K562 (cell line): Measurements from ENCODE around the gene SSH3.

Experiments used
- BRD4 ChIP-seq: fragments of 200-600 bp; sonication (generic); IDR thresholded peaks from 2 replicates; pipeline ENCODE4 v1.6.1; 2017; ENCODE audit warnings: inconsistent platforms
- CBX5 ChIP-seq: IDR thresholded peaks from 2 replicates; pipeline ENCODE4 v1.6.1; 2014; ENCODE audit warnings: low read depth, borderline replicate concordance
- CEBPZ ChIP-seq: fragments of 150-350 bp; IDR thresholded peaks from 2 replicates; pipeline ENCODE4 v1.6.1; 2014; ENCODE audit warnings: low read depth, mild to moderate bottlenecking, low read length, borderline replicate concordance
- CTCF ChIP-seq, 3 experiments: IDR thresholded peaks in 2 of 3; conservative IDR thresholded peaks in 1 of 3; 2 replicates each; pipeline ENCODE4 v1.5.1; 2011 to 2012; ENCODE audit warnings: low read length in 3 of 3, mild to moderate bottlenecking in 3 of 3, control low read depth in 2 of 3, improper control_type of control experiment in 1 of 3, inconsistent platforms in 1 of 3, low read depth in 1 of 3, mixed read lengths in 1 of 3, moderate library complexity in 1 of 3; ENCODE audit not compliant: insufficient read depth in 2 of 3
- EZH2 ChIP-seq: IDR thresholded peaks from 2 replicates; pipeline ENCODE4 v1.6.1; 2012; ENCODE audit warnings: low read depth, mild to moderate bottlenecking, inconsistent platforms, low read length, borderline replicate concordance
- FOXM1 ChIP-seq, 2 experiments: fragments of 450-650 bp in 1 of 2; sonication (generic) in 1 of 2; formaldehyde crosslinking in 1 of 2; IDR thresholded peaks; 2 replicates each; pipeline versions ENCODE4 v1.6.1 to v1.9.0; 2017 to 2022; ENCODE audit warnings: low read depth in 2 of 2, mild to moderate bottlenecking in 2 of 2, missing genetic modification reagents in 1 of 2, moderate library complexity in 1 of 2
- MAFG ChIP-seq: fragments of 450-650 bp; conservative IDR thresholded peaks from 2 replicates; pipeline ENCODE4 v1.6.1; 2016; ENCODE audit warnings: missing genetic modification characterization, missing compliant biosample characterization
- NFRKB ChIP-seq: fragments of 450-650 bp; IDR thresholded peaks from 2 replicates; pipeline ENCODE4 v1.6.1; 2016; ENCODE audit warnings: low read depth
- POLR2A ChIP-seq: fragments of 450-650 bp; conservative IDR thresholded peaks from 2 replicates; pipeline ENCODE4 v1.6.1; 2016
- SMARCC2 ChIP-seq: fragments of 450-650 bp; IDR thresholded peaks from 2 replicates; pipeline ENCODE4 v1.6.1; 2017; ENCODE audit warnings: antibody characterized with exemption, moderate library complexity, mild to moderate bottlenecking, low read depth
- TRIM24 ChIP-seq, 2 experiments: fragments of 450-650 bp; IDR thresholded peaks; 2 replicates each; pipeline ENCODE4 v1.6.1; 2016
- ZBTB11 ChIP-seq, 3 experiments: fragments of 200-800 bp in 1 of 3; fragments of 250-450 bp in 1 of 3; fragments of 450-650 bp in 1 of 3; sonication (Bioruptor Pico) in 1 of 3; sonication (Bioruptor generic) in 1 of 3; formaldehyde crosslinking in 1 of 3; IDR thresholded peaks; 2 replicates each; pipeline versions ENCODE4 v1.6.1 to v1.8.0; 2016 to 2022; ENCODE audit warnings: mild to moderate bottlenecking in 2 of 3, missing genetic modification characterization in 2 of 3, missing compliant biosample characterization in 1 of 3, moderate library complexity in 1 of 3

GRCh38 chr11:67295846-67296245, 7.5 kb upstream of the SSH3 start:
- TF ChIP-seq CEBPZ (no peak), CTCF (IDR thresholded peaks at IDR 0.05 in 2 of 3, conservative IDR thresholded peaks at IDR 0.05 in 1 of 3; ENCODE audit: insufficient read depth in 2 of 3, low read depth in 1 of 3, low read length in 3 of 3) (no peak), FOXM1 (IDR thresholded peaks at IDR 0.05; ENCODE audit: low read depth) (no peak), FOXM1 (CRISPR knock-in tag; IDR thresholded peaks at IDR 0.05; ENCODE audit: low read depth) (no peak), TRIM24 (IDR thresholded peaks at IDR 0.05) (no peak; a peak in 1 of 4 replicates), SMARCC2 (no peak), ZBTB11 (CRISPR knock-in tag; IDR thresholded peaks at IDR 0.05) (no peak), EZH2 (no peak), BRD4 (no peak), POLR2A (no peak), NFRKB (no peak), CBX5 (peak; percentile 78; the same call in 1 of the 2 replicates), MAFG (tag) (no peak)
